SH-SY5Y (cell line): ENCODE data around the gene OR52M1.

Experiments used
- GATA2 ChIP-seq: IDR thresholded peaks from 2 replicates; pipeline ENCODE4 v1.6.1; 2011; ENCODE audit warnings: mild to moderate bottlenecking, low read depth, low read length
- GATA3 ChIP-seq: IDR thresholded peaks from 2 replicates; pipeline ENCODE4 v1.6.1; 2011; ENCODE audit warnings: low read depth, mild to moderate bottlenecking, low read length, moderate library complexity

DNA sequence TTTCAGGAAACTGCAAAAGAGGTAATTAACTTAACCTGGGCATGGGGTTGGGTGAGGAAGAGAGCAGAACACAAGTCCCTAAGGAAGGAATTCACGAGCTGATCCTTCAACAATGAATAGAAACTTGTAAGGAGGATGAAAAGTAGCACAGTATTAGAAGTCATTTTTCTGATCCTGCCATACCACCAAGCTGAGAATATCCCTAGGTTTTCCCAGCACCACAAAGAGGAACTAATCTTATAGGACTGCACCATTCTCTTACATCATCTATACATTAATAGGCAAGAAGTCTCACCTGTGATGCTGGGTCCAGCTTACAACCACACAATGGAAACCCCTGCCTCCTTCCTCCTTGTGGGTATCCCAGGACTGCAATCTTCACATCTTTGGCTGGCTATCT is 48.7 kb downstream of the OR52M1 start, which contains the start of gene OR52I1:
- no peak for TF ChIP-seq GATA2
- TF ChIP-seq GATA3: no peak
